Activated T-cell treated with anti-CD3 and anti-CD28 coated beads, Interleukin-2, amount 50 U/mL, for 4 hours (primary cell): ENCODE data around the gene SLC25A21. TPM values are rescaled to one million over a fixed set of nuclear protein-coding genes. Genes with fewer than 3 reads are reported as not detected.

Experiments used
- ATAC-seq, 2 donors: fragments of 200-7000 bp; cut with Tn5 transposase; one replicate each; pipeline ENCODE4 v1.10.0; 2021
- DNase-seq: peaks from one replicate; pipeline ENCODE4 v3.0.0-alpha.2; 2020
- H3K27me3 Mint-ChIP-seq: one replicate; pipeline ENCODE4 v1.8.0; 2021; ENCODE audit warnings: low read depth, mixed read lengths
- H3K36me3 Mint-ChIP-seq: one replicate; pipeline ENCODE4 v1.8.0; 2022; ENCODE audit warnings: mixed read lengths; ENCODE audit not compliant: insufficient read depth
- H3K4me1 Mint-ChIP-seq: one replicate; pipeline ENCODE4 v1.8.0; 2021; ENCODE audit warnings: low read depth, mixed read lengths
- H3K4me3 Mint-ChIP-seq: one replicate; pipeline ENCODE4 v1.8.0; 2021; ENCODE audit warnings: mild to moderate bottlenecking, moderate library complexity, mixed read lengths
- H3K9me3 Mint-ChIP-seq: one replicate; pipeline ENCODE4 v1.8.0; 2021; ENCODE audit warnings: mixed read lengths
- total RNA-seq, 3 donors: library from RNA; stranded (reverse); gene quantifications; one replicate each; pipeline ENCODE4 v1.2.1, GENCODE V29; 2021

Gene SLC25A21
- total RNA-seq, 3 donors from 2014 or later = not detected

GRCh38 chr14:36747411-36748184 lies 424.8 kb downstream of the SLC25A21 start:
- H3K4me1 Mint-ChIP-seq = no peaks in the 10 kb centered on the region
- no peaks in the 10 kb centered on the region for H3K27me3 Mint-ChIP-seq
- DNase-seq = no peak
- no peak for ATAC-seq
- no peaks in the 10 kb centered on the region for H3K36me3 Mint-ChIP-seq
- H3K4me3 Mint-ChIP-seq = no peak overlapping the region
- peaks cover 6% of the 10 kb centered on the region for H3K9me3 Mint-ChIP-seq

DNA sequence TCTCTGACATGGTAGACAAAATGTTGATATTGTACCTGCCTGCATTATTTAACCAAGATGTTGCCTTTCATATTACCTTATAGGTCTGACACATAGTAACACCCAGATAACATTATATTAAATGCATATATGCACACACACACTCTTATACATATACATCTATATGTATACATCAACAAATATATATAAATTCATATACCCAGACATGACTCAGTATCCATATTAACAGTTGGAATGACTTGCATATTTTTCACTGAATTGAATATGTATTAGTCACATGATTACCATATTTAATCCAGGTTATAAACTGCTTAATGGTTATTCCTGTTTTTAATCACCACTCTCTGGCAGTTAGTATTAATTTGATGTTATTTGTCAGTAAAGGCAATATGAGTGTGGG lies 425.5 kb downstream of the SLC25A21 start:
- Mint-ChIP-seq H3K27me3 (no peaks in the 10 kb centered on the region), H3K36me3 (no peaks in the 10 kb centered on the region), H3K4me3 (no peak overlapping the region), H3K4me1 (no peaks in the 10 kb centered on the region), H3K9me3 (peaks cover 5% of the 10 kb centered on the region)
- DNase-seq = no peak
- ATAC-seq = no peak

- peaks cover 5% of the 10 kb centered on the region for H3K9me3 Mint-ChIP-seq
- H3K4me3 Mint-ChIP-seq = no peak overlapping the region
- DNase-seq (no peak), ATAC-seq (no peak)
- no peaks in the 10 kb centered on the region for H3K27me3 Mint-ChIP-seq
- no peaks in the 10 kb centered on the region for H3K36me3 Mint-ChIP-seq
- no peaks in the 10 kb centered on the region for H3K4me1 Mint-ChIP-seq
Observed at GRCh38 chr14:36741858-36742257, 430.5 kb downstream of the SLC25A21 start.

DNA sequence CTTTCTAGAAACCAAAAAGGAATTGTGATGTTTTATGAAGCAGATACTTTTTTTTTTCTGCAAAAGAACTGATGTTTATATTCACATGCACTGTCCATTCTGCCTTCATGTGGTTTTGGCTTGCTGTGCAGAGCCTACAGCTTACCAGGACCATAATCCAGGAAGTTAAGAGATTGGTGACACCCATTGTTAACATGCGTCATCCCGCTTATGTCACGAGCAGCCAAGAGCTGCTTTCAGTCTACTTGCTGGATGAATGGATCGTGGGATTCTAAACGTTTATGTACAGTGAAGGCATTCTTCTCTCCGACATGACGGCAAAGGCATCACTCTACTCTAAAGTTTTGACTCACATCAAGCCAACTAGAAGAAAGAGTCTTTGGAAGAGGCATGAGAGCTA lies 434.1 kb downstream of the SLC25A21 start:
- Mint-ChIP-seq H3K4me3 (no peak overlapping the region), H3K4me1 (no peaks in the 10 kb centered on the region), H3K36me3 (no peaks in the 10 kb centered on the region), H3K27me3 (no peaks in the 10 kb centered on the region), H3K9me3 (peaks cover 4% of the 10 kb centered on the region)
- DNase-seq (no peak), ATAC-seq (no peak)

GRCh38 chr14:36726128-36726527 lies 446.3 kb downstream of the SLC25A21 start:
- Mint-ChIP-seq H3K36me3 (no peaks in the 10 kb centered on the region), H3K4me3 (no peak overlapping the region), H3K9me3 (no peaks in the 10 kb centered on the region), H3K27me3 (no peaks in the 10 kb centered on the region), H3K4me1 (no peaks in the 10 kb centered on the region)
- ATAC-seq = no peak
- no peak for DNase-seq

GRCh38 chr14:36724162-36724561 lies 448.2 kb downstream of the SLC25A21 start:
- no peaks in the 10 kb centered on the region for H3K36me3 Mint-ChIP-seq
- H3K4me3 Mint-ChIP-seq = no peak overlapping the region
- no peaks in the 10 kb centered on the region for H3K9me3 Mint-ChIP-seq
- no peak for ATAC-seq
- no peaks in the 10 kb centered on the region for H3K27me3 Mint-ChIP-seq
- H3K4me1 Mint-ChIP-seq = no peaks in the 10 kb centered on the region
- no peak for DNase-seq

DNA sequence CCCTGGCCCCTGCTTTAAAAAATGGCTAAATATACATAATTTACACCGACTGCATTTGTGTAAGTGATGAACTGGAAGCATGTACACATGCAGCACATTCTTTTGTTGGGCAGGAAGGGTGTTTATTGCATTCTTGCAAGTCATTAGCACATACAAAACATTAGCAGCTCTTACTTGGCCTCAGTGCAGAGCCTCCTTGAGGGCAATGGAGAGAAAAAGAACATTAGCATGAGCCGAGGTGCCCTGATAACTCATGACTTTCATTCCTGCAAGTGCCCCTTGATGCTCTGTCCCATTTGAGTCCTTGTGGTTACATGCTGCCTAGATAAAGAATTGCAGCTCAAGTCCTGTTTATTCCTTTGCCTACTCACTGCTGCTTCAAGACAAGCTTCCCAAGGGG lies 448.9 kb downstream of the SLC25A21 start:
- Mint-ChIP-seq H3K27me3 (no peaks in the 10 kb centered on the region), H3K36me3 (no peaks in the 10 kb centered on the region), H3K4me3 (no peak overlapping the region), H3K4me1 (no peaks in the 10 kb centered on the region), H3K9me3 (no peaks in the 10 kb centered on the region)
- no peak for ATAC-seq
- no peak for DNase-seq

- Mint-ChIP-seq H3K9me3 (no peaks in the 10 kb centered on the region), H3K4me3 (no peak overlapping the region), H3K36me3 (no peaks in the 10 kb centered on the region), H3K27me3 (no peaks in the 10 kb centered on the region), H3K4me1 (no peaks in the 10 kb centered on the region)
- ATAC-seq (no peak), DNase-seq (no peak)
Observed at GRCh38 chr14:36721877-36722276, 450.5 kb downstream of the SLC25A21 start.

DNA sequence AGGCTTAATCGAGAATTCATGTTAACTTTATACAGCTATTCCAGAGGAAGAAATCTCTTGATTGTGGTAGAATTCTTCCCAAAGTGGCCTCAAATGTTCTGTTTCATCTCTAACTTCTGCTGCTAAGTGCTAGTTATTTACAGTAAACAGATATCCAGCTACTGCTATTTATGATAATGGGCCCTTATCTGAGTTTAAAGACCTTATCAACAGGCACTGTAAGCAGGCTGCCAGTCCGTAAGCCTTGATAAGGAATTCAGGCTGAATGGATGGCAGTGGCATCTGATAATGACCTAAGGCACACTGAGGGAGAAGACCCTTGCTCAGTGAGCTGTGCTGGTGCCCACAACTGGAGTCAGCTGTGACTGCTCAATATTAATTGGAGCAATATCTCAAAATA lies 451.7 kb downstream of the SLC25A21 start:
- Mint-ChIP-seq H3K27me3 (no peaks in the 10 kb centered on the region), H3K4me1 (no peaks in the 10 kb centered on the region), H3K36me3 (no peaks in the 10 kb centered on the region), H3K4me3 (no peak overlapping the region), H3K9me3 (no peaks in the 10 kb centered on the region)
- no peak for DNase-seq
- ATAC-seq = no peak

DNA sequence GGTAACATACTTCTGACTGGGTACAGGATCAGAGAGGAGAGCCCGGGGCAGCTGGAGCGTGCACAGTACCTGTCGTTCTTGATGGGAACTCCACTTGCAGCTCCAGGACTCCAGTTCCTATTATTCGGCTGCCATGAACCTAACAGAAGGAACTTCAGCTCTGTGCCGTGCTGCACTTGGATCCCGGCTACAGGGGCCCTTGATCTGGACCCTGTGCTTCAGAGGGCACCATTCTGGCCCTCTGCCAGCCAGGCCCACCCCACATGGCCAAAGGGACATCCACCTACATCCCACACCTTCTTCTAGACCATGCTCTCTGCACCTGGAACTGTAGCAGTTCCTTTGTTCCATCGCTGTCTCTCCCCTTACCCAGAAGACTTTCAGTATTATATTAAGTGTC lies 452.6 kb downstream of the SLC25A21 start:
- ATAC-seq = no peak
- H3K36me3 Mint-ChIP-seq = no peaks in the 10 kb centered on the region
- no peak overlapping the region for H3K4me3 Mint-ChIP-seq
- H3K4me1 Mint-ChIP-seq = no peaks in the 10 kb centered on the region
- no peaks in the 10 kb centered on the region for H3K27me3 Mint-ChIP-seq
- no peaks in the 10 kb centered on the region for H3K9me3 Mint-ChIP-seq
- DNase-seq = no peak

DNA sequence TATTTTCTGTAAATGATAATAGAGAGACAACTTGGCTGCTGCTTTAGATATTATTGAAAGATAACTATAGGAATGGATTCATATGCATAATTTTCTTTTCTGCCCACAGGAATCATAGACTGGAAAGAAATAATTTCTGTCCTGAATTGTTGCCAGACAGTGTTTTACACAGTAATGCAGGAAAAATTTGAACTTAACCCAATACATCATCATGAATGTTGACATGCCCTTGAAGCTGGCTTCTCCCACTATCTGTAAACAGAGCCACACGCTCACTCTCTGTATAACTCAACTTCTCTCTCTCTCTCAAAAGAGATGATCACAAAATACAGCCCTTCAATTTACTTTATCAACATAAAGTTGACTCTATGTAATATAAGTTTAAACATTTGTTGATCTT lies 454.2 kb downstream of the SLC25A21 start:
- Mint-ChIP-seq H3K36me3 (no peaks in the 10 kb centered on the region), H3K27me3 (no peaks in the 10 kb centered on the region), H3K9me3 (no peaks in the 10 kb centered on the region), H3K4me1 (no peaks in the 10 kb centered on the region), H3K4me3 (no peak overlapping the region)
- ATAC-seq (no peak), DNase-seq (no peak)

DNA sequence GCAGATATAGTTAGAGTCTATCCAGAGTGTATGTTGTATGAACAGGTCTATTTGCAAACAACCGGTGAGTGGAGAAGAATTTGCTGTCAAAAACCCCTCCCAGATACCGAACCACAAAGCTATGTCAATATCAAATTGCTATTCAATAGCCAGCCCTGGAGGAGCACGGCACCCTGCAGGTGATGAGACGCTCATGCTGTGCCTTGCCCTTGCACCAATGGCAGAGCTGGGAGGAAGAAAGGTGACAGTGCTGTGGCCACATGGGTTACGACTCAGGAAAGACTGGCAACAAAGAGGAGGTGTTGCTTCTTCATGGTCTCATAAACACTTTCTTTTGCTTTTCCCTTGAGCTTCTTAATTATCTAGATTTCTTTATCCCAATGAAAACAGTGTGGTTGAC lies 455.0 kb downstream of the SLC25A21 start:
- no peak for ATAC-seq

DNA sequence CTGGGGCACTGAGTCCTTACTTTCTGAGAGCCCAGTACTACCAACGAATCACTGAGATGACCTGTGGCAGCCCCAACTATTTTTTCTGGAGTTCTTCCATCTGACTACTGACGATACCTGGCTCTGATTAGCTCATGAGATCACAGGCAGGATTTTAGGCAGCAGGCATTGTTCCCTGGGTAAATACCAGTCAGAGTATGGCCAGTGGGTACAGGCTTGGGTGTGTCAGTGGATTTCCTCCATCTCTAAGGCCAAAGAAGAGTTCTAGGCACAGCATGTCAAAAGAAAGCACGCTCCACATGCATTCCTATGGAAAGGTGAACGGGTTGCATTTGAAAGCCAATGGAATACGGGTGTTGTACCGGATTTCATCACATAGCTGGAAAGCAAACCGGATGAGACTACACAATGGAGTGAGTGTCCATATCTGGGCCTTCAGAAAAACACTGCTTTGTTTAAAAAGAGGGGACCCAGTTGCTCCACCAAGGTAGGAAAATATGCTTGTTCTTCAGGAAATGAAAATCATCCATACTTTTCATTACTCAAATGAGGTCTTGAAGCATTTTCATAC lies 455.7 kb downstream of the SLC25A21 start:
- Mint-ChIP-seq H3K9me3 (no peaks in the 10 kb centered on the region), H3K36me3 (no peaks in the 10 kb centered on the region), H3K4me1 (no peaks in the 10 kb centered on the region), H3K27me3 (no peaks in the 10 kb centered on the region), H3K4me3 (no peak overlapping the region)
- ATAC-seq (no peak), DNase-seq (no peak)

More for the DNA sequence above, 455.0 kb downstream of the SLC25A21 start:
- no peaks in the 10 kb centered on the region for H3K36me3 Mint-ChIP-seq
- H3K9me3 Mint-ChIP-seq = no peaks in the 10 kb centered on the region
- no peak overlapping the region for H3K4me3 Mint-ChIP-seq
- no peaks in the 10 kb centered on the region for H3K27me3 Mint-ChIP-seq
- H3K4me1 Mint-ChIP-seq = no peaks in the 10 kb centered on the region
- DNase-seq = no peak

DNA sequence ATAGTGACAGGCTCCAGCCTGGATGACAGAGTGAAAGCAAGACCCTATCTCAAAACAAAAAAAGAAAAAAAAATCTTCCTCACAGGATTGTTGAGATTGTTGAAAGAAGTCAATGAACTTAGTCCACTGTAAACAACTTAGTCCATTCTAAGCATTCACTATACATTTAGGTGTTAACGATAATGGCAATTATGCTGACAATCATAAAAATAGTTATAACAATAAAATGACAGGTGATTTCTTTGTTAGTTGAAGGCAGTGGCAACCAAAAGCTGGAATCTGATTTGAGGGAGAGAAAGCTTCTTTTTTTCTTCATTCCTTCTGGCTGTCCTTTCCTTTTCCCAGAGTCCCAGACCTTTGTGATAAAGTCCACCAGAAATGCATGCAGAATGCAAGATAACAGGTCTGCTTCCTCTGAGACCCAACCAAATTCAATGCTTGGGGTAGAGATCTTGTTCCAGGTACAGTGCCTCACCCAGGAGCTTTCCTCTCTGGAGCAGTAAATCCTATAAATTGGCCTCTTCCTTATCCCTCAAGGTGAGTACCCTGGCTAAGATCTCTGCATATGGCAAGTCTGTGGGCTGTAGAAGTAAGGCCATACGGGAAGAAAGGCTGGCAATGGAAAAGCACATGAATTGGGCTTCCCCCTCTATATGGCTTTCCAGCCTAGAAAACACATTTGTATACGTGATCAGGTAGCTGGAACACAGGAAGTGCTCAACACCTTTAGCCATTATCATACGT lies 458.3 kb downstream of the SLC25A21 start:
- no peak for DNase-seq
- H3K27me3 Mint-ChIP-seq = no peaks in the 10 kb centered on the region
- no peak for ATAC-seq
- no peaks in the 10 kb centered on the region for H3K9me3 Mint-ChIP-seq
- no peak overlapping the region for H3K4me3 Mint-ChIP-seq
- H3K4me1 Mint-ChIP-seq = no peaks in the 10 kb centered on the region
- no peaks in the 10 kb centered on the region for H3K36me3 Mint-ChIP-seq

DNA sequence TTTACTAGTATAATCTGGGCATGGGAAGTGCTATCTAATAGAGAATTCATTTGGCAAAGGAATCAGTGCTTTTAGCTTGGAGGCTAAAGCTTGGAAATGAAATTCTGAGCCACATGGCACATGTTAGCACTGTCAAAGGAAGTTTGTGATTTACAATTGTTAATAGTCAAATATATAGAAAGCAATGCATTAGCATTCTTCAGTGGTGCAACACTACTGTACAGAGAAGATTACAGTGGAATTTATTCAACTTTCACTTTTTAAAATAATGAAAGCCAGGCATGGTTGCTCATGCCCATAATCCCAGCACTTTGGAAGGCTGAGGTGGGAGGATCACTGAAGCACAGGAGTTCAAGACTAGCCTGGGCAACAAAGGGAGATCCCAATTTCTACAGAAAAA lies 464.8 kb downstream of the SLC25A21 start:
- Mint-ChIP-seq H3K4me3 (no peak overlapping the region), H3K36me3 (no peaks in the 10 kb centered on the region), H3K27me3 (no peaks in the 10 kb centered on the region), H3K9me3 (no peaks in the 10 kb centered on the region), H3K4me1 (no peaks in the 10 kb centered on the region)
- no peak for DNase-seq
- no peak for ATAC-seq
